GM12878 (cell line): ENCODE data around the gene SNCA. TPM values are rescaled to one million over a fixed set of nuclear protein-coding genes. Genes with fewer than 3 reads are reported as not detected.

Experiments used
- ATAC-seq: fragments of 200-7000 bp; cut with Tn5 transposase; 3 replicates; pipeline ENCODE4 v1.9.1; 2020; ENCODE audit warnings: mild to moderate bottlenecking, moderate library complexity
- BruUV-seq: library from RNA; stranded (reverse); fragments of 400-500 nt; replicated peaks from 2 replicates; lab custom pipeline; 2021; lab: Mats Ljungman, UMichigan
- CTCF ChIA-PET: fragments of 300-600 bp; sonication (Branson Sonifier 250); formaldehyde crosslinking; extraction: SDS; loops from one replicate; lab custom pipeline; 2021; ENCODE audit warnings: inconsistent platforms; lab: Yijun Ruan, JAX
- POLR2A ChIA-PET: fragments of 350-600 bp; formaldehyde crosslinking; extraction: SDS; loops from one replicate; lab custom pipeline; 2021; ENCODE audit warnings: inconsistent platforms; lab: Charles Lee
- RAD21 ChIA-PET: fragments of 300-600 bp; sonication (Branson Sonifier 250); formaldehyde crosslinking; loops from one replicate; lab custom pipeline; 2023; ENCODE audit warnings: antibody characterized with exemption; ENCODE audit not compliant: unreplicated experiment; lab: Charles Lee
- SMC1A ChIA-PET: fragments of 300-600 bp; sonication (Branson Sonifier 250); formaldehyde crosslinking; loops from one replicate; lab custom pipeline; 2023; ENCODE audit not compliant: unreplicated experiment, uncharacterized antibody; lab: Charles Lee
- DNase-seq: peaks from one replicate; pipeline ENCODE4 v3.0.0-alpha.2; 2011; ENCODE audit warnings: low read depth, low spot score
- FAIRE-seq: peaks from 3 replicates; lab custom pipeline; 2011; peaks lifted over from hg19 to GRCh38; lab: Jason Lieb, UNC
- H2AFZ ChIP-seq: 2 replicates; pipeline ENCODE4 v1.6.0; 2011; ENCODE audit warnings: low read depth, low read length, control low read depth; ENCODE audit not compliant: control insufficient read depth
- H3K27ac ChIP-seq: 2 replicates; pipeline ENCODE4 v1.5.1; 2011; ENCODE audit warnings: control low read depth; ENCODE audit not compliant: control insufficient read depth, insufficient read depth
- H3K27me3 ChIP-seq, 2 experiments: replicated peaks in 1 of 2; 2 replicates each; pipeline versions ENCODE4 v1.6.0 to v1.6.1; 2011; ENCODE audit warnings: low read length in 1 of 2; ENCODE audit not compliant: control insufficient read depth in 2 of 2, insufficient read depth in 2 of 2
- H3K36me3 ChIP-seq, 2 experiments: 2 replicates each; pipeline ENCODE4 v1.5.1; 2011; ENCODE audit warnings: low read length in 1 of 2; ENCODE audit not compliant: control insufficient read depth in 2 of 2, insufficient read depth in 2 of 2
- H3K4me1 ChIP-seq: 2 replicates; pipeline ENCODE4 v1.6.1; 2011; ENCODE audit warnings: mild to moderate bottlenecking, low read length, moderate library complexity, mixed read lengths; ENCODE audit not compliant: control insufficient read depth, insufficient read depth
- H3K4me2 ChIP-seq: 2 replicates; pipeline ENCODE4 v1.6.0; 2011; ENCODE audit warnings: control low read depth; ENCODE audit not compliant: control insufficient read depth, insufficient read depth
- H3K4me3 ChIP-seq: fragments of 200-600 bp; sonication (generic); 2 replicates; pipeline ENCODE4 v1.5.1; 2016
- H3K79me2 ChIP-seq: 2 replicates; pipeline ENCODE4 v1.6.0; 2011; ENCODE audit warnings: low read length; ENCODE audit not compliant: control insufficient read depth, insufficient read depth
- H3K9ac ChIP-seq: 2 replicates; pipeline ENCODE4 v1.8.0; 2011; ENCODE audit warnings: low read length, control low read depth, mixed read lengths; ENCODE audit not compliant: control insufficient read depth, insufficient read depth
- H3K9me3 ChIP-seq: replicated peaks from 3 replicates; pipeline ENCODE4 v1.5.1; 2011; ENCODE audit warnings: mild to moderate bottlenecking, low read length; ENCODE audit not compliant: control insufficient read depth, insufficient read depth
- H4K20me1 ChIP-seq: 2 replicates; pipeline ENCODE4 v1.6.0; 2011; ENCODE audit not compliant: control insufficient read depth, insufficient read depth
- BRCA1 ChIP-seq: IDR thresholded peaks from 2 replicates; pipeline ENCODE4 v1.6.1; 2011; ENCODE audit warnings: low read depth, low read length, improper control_type of control experiment
- DPF2 ChIP-seq: fragments of 450-650 bp; IDR thresholded peaks from 2 replicates; pipeline ENCODE4 v1.6.1; 2017; ENCODE audit warnings: mild to moderate bottlenecking
- EED ChIP-seq: sonication (generic); IDR thresholded peaks from 2 replicates; pipeline ENCODE4 v1.6.1; 2016; ENCODE audit warnings: antibody characterized with exemption, low read depth
- ESRRA ChIP-seq: IDR thresholded peaks from 2 replicates; pipeline ENCODE4 v1.6.1; 2012; ENCODE audit warnings: mild to moderate bottlenecking, low read length, improper control_type of control experiment
- ETV6 ChIP-seq, 2 experiments: fragments of 450-650 bp in 1 of 2; IDR thresholded peaks in 1 of 2; conservative IDR thresholded peaks in 1 of 2; 2 replicates each; pipeline ENCODE4 v1.6.1; 2014; ENCODE audit warnings: antibody characterized with exemption in 1 of 2, borderline replicate concordance in 1 of 2, low read depth in 1 of 2, mild to moderate bottlenecking in 1 of 2, moderate library complexity in 1 of 2
- EZH2 ChIP-seq: IDR thresholded peaks from 2 replicates; pipeline ENCODE4 v1.6.1; 2012; ENCODE audit warnings: low read depth, mild to moderate bottlenecking, control low read depth, inconsistent platforms, low read length, borderline replicate concordance; ENCODE audit not compliant: control insufficient read depth
- HCFC1 ChIP-seq: fragments of 150-350 bp; IDR thresholded peaks from 2 replicates; pipeline ENCODE4 v1.6.1; 2014; ENCODE audit warnings: low read length
- HDAC2 ChIP-seq: fragments of 200-600 bp; sonication (generic); IDR thresholded peaks from 2 replicates; pipeline ENCODE4 v1.6.1; 2017
- MYB ChIP-seq: fragments of 150-350 bp; IDR thresholded peaks from 2 replicates; pipeline ENCODE4 v1.6.1; 2014; ENCODE audit warnings: mild to moderate bottlenecking, low read depth, low read length, borderline replicate concordance
- NFXL1 ChIP-seq: fragments of 450-650 bp; IDR thresholded peaks from 2 replicates; pipeline ENCODE4 v1.6.1; 2017; ENCODE audit warnings: antibody characterized with exemption, mild to moderate bottlenecking, borderline replicate concordance
- RB1 ChIP-seq: fragments of 450-650 bp; formaldehyde crosslinking; IDR thresholded peaks from 2 replicates; pipeline ENCODE4 v1.6.1; 2017; ENCODE audit warnings: mild to moderate bottlenecking, borderline replicate concordance
- RUNX3 ChIP-seq: IDR thresholded peaks from 2 replicates; pipeline ENCODE4 v1.6.1; 2012; ENCODE audit warnings: low read length, inconsistent platforms
- SMARCA5 ChIP-seq: fragments of 450-650 bp; IDR thresholded peaks from 2 replicates; pipeline ENCODE4 v1.6.1; 2017; ENCODE audit warnings: mild to moderate bottlenecking
- SUPT20H ChIP-seq: IDR thresholded peaks from 2 replicates; pipeline ENCODE4 v1.6.1; 2011; ENCODE audit warnings: low read depth, mild to moderate bottlenecking, low read length, moderate library complexity, borderline replicate concordance; ENCODE audit not compliant: control insufficient read depth
- TCF12 ChIP-seq: IDR thresholded peaks from 2 replicates; pipeline ENCODE4 v1.6.1; 2011; ENCODE audit warnings: low read depth, mild to moderate bottlenecking, low read length
- WGBS: methylation state at CpG from one replicate; pipeline ENCODE4 v1.1.6; 2016; ENCODE audit warnings: low lambda C conversion rate; ENCODE audit not compliant: insufficient replicate concordance, insufficient coverage; ENCODE audit errors: missing lambda C conversion rate; 5-methylcytosine and 5-hydroxymethylcytosine counted together
- in situ Hi-C: fragments of 300-500 bp; cut with MboI; formaldehyde crosslinking; loops from 9 replicates; pipeline ENCODE4 v1.14.3; 2018; ENCODE audit warnings: mixed read lengths
- intact Hi-C: fragments of 100-400 bp; cut with micrococcal nuclease; formaldehyde crosslinking; loops from one replicate; pipeline ENCODE4 v1.14.2; 2022; ENCODE audit not compliant: unreplicated experiment
- polyA plus RNA-seq, 11 experiments: library from polyadenylated mRNA; depleted of rRNA in 4 of 11; unstranded in 6 of 11; stranded (reverse) in 5 of 11; fragments of >200 nt; fragmentation: Nextera tagmentation in 4 of 11; fragmentation: Illumina TruSeq in 1 of 11; extraction: Ambion mirVana in 4 of 11; extraction: Trizol in 1 of 11; gene quantifications; 1 replicate in 1 of 11; 2 replicates in 10 of 11; pipeline versions ENCODE4 v1.2.1 to v1.2.3, GENCODE V29; 2011 to 2016; ENCODE audit warnings: inconsistent platforms in 2 of 11, missing spikeins in 2 of 11, low read depth in 1 of 11
- total RNA-seq, 4 experiments: library from RNA; depleted of rRNA in 3 of 4; stranded (reverse); fragments of >200 nt in 3 of 4; fragmentation: Illumina TruSeq in 1 of 4; extraction: Trizol in 1 of 4; gene quantifications; 2 replicates each; pipeline versions ENCODE4 v1.2.1 to v1.2.3, GENCODE V29; 2013 to 2021
- TF ChIP-seq, protein P1 (sequence below): fragments of 450-650 bp; IDR thresholded peaks from 2 replicates; pipeline ENCODE4 v1.6.1; 2017; ENCODE audit warnings: mild to moderate bottlenecking, moderate library complexity
- TF ChIP-seq, protein P2 (sequence below): IDR thresholded peaks from 2 replicates; pipeline ENCODE4 v1.6.1; 2011; ENCODE audit warnings: low read depth, mild to moderate bottlenecking, low read length, moderate library complexity, borderline replicate concordance; ENCODE audit errors: extremely low read depth
- TF ChIP-seq, protein P3 (sequence below): fragments of 450-650 bp; IDR thresholded peaks from 2 replicates; pipeline ENCODE4 v1.6.1; 2017; ENCODE audit warnings: mild to moderate bottlenecking

SNCA gene
- total and polyA plus RNA-seq, 10 of the 15 experiments (the other 5 are each of a cell fraction or from before 2014, with no cell fraction given), result 0.22 TPM; not detected in 9

DNA sequence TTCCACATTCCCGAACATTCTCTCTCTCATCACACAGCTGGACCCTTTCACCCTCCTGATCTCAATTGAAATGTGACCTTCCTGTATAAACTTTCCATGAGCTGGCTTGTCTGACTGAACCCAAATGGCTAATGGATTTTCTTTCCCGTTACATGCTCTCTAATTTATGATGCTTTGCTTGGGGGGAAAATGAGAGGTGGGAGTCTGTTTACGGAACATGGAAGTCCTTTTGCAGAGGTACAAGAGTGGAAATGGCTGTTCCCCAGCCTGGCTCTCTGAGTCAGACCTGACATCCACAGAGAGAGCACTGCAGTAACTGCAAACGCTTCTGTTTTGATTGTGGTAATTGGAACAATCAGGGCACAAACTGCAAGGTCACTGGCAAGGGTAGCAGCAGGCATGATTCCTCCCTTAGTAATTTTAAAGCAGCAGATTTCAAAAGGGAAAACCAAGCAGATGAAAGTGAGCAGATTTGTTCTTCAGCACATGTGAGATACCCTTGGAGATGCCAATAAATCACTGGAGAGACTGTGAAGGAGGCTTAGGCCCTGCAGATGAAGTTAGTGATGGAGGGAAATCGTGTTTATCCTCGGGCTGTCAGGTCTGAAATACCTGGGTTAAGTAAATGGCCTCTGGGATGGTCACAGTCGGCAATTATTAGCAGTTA is 83.9 kb downstream of the SNCA start (continued):
- TF ChIP-seq SUPT20H (no peak), RUNX3 (no peak), RB1 (no peak), HDAC2 (no peak), HCFC1 (no peak)

GRCh38 chr4:89751416-89751815 is 85.5 kb downstream of the SNCA start:
- POLR2A ChIA-PET, result no interaction called here
- no peak overlapping the region for H3K4me3 ChIP-seq
- H3K9ac ChIP-seq, result no peak overlapping the region
- no peaks in the 10 kb centered on the region for H4K20me1 ChIP-seq
- SMC1A ChIA-PET, result no interaction called here
- intact Hi-C loops, result no loop called here
- CTCF ChIA-PET, result no interaction called here
- H2AFZ ChIP-seq, result no peak overlapping the region
- WGBS, result 47% methylated on average over 5 of the region's 5 CpGs
- no peak for ATAC-seq
- in situ Hi-C loops, result no loop called here
- no peak for FAIRE-seq
- BruUV-seq, result no TSS peak
- H3K27me3 ChIP-seq, result peaks cover 0 to 2% of the 10 kb centered on the region in 2 experiments; a peak in 2 of 4 replicates
- no peaks in the 10 kb centered on the region for H3K79me2 ChIP-seq
- no peak for DNase-seq
- no peaks in the 10 kb centered on the region for H3K9me3 ChIP-seq
- no peaks in the 10 kb centered on the region for H3K36me3 ChIP-seq
- H3K27ac ChIP-seq, result no peak overlapping the region
- RAD21 ChIA-PET, result no interaction called here
- H3K4me2 ChIP-seq, result no peak overlapping the region
- H3K4me1 ChIP-seq, result no peaks in the 10 kb centered on the region
- no peak for TF ChIP-seq MYB
- TF ChIP-seq EED, result no peak
- TF ChIP-seq HCFC1, result no peak
- no peak for TF ChIP-seq TCF12
- no peak for TF ChIP-seq ESRRA
- TF ChIP-seq BRCA1, result no peak
- TF ChIP-seq, protein P1, sequence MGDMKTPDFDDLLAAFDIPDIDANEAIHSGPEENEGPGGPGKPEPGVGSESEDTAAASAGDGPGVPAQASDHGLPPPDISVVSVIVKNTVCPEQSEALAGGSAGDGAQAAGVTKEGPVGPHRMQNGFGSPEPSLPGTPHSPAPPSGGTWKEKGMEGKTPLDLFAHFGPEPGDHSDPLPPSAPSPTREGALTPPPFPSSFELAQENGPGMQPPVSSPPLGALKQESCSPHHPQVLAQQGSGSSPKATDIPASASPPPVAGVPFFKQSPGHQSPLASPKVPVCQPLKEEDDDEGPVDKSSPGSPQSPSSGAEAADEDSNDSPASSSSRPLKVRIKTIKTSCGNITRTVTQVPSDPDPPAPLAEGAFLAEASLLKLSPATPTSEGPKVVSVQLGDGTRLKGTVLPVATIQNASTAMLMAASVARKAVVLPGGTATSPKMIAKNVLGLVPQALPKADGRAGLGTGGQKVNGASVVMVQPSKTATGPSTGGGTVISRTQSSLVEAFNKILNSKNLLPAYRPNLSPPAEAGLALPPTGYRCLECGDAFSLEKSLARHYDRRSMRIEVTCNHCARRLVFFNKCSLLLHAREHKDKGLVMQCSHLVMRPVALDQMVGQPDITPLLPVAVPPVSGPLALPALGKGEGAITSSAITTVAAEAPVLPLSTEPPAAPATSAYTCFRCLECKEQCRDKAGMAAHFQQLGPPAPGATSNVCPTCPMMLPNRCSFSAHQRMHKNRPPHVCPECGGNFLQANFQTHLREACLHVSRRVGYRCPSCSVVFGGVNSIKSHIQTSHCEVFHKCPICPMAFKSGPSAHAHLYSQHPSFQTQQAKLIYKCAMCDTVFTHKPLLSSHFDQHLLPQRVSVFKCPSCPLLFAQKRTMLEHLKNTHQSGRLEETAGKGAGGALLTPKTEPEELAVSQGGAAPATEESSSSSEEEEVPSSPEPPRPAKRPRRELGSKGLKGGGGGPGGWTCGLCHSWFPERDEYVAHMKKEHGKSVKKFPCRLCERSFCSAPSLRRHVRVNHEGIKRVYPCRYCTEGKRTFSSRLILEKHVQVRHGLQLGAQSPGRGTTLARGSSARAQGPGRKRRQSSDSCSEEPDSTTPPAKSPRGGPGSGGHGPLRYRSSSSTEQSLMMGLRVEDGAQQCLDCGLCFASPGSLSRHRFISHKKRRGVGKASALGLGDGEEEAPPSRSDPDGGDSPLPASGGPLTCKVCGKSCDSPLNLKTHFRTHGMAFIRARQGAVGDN, result no peak
- no peak for TF ChIP-seq DPF2
- TF ChIP-seq, protein P2, sequence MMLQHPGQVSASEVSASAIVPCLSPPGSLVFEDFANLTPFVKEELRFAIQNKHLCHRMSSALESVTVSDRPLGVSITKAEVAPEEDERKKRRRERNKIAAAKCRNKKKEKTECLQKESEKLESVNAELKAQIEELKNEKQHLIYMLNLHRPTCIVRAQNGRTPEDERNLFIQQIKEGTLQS, result no peak
- no peak for TF ChIP-seq NFXL1
- no peak for TF ChIP-seq EZH2
- TF ChIP-seq, protein P3, sequence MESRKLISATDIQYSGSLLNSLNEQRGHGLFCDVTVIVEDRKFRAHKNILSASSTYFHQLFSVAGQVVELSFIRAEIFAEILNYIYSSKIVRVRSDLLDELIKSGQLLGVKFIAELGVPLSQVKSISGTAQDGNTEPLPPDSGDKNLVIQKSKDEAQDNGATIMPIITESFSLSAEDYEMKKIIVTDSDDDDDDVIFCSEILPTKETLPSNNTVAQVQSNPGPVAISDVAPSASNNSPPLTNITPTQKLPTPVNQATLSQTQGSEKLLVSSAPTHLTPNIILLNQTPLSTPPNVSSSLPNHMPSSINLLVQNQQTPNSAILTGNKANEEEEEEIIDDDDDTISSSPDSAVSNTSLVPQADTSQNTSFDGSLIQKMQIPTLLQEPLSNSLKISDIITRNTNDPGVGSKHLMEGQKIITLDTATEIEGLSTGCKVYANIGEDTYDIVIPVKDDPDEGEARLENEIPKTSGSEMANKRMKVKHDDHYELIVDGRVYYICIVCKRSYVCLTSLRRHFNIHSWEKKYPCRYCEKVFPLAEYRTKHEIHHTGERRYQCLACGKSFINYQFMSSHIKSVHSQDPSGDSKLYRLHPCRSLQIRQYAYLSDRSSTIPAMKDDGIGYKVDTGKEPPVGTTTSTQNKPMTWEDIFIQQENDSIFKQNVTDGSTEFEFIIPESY, result no peak
- TF ChIP-seq SMARCA5, result no peak
- TF ChIP-seq ETV6 (conservative IDR thresholded peaks at IDR 0.05 in 1 of 2, IDR thresholded peaks at IDR 0.05 in 1 of 2; ENCODE audit: borderline replicate concordance in 1 of 2, low read depth in 1 of 2), result no peak
